Vagina (tissue), 2 donors: ENCODE data around the gene MEIS1. TPM values are rescaled to one million over a fixed set of nuclear protein-coding genes. Genes with fewer than 3 reads are reported as not detected.

Experiments used
- DNase-seq, 2 donors: peaks; one replicate each; pipeline ENCODE4 v3.0.0-alpha.2; 2017; ENCODE audit errors: extremely low spot score in 2 of 2
- H3K27ac ChIP-seq: fragments of 200-600 bp; sonication (generic); one replicate; pipeline ENCODE4 v1.5.1; 2019
- H3K27me3 ChIP-seq: fragments of 200-600 bp; sonication (generic); one replicate; pipeline ENCODE4 v1.5.1; 2019
- H3K36me3 ChIP-seq, 2 donors: fragments of 200-600 bp; sonication (generic); one replicate each; pipeline ENCODE4 v1.5.1; 2017 to 2019
- H3K4me1 ChIP-seq: fragments of 200-600 bp; sonication (generic); one replicate; pipeline ENCODE4 v1.5.1; 2019
- H3K4me3 ChIP-seq, 2 donors: fragments of 200-600 bp; sonication (generic); 1 replicate in 1 of 2; 2 replicates in 1 of 2; pipeline ENCODE4 v1.5.1; 2016 to 2019
- H3K9me3 ChIP-seq: fragments of 200-600 bp; sonication (generic); one replicate; pipeline ENCODE4 v1.5.1; 2019
- CTCF ChIP-seq, 3 experiments: fragments of 450-650 bp in 2 of 3; fragments of 200-600 bp in 1 of 3; sonication (generic) in 1 of 3; IDR thresholded peaks; one replicate each; pipeline ENCODE4 v1.5.1; 2017 to 2019; ENCODE audit warnings: antibody characterized with exemption in 3 of 3, mild to moderate bottlenecking in 2 of 3, moderate library complexity in 2 of 3
- POLR2A ChIP-seq, 2 donors: fragments of 450-650 bp; IDR thresholded peaks; one replicate each; pipeline ENCODE4 v1.6.1; 2017; ENCODE audit warnings: antibody characterized with exemption in 2 of 2, mild to moderate bottlenecking in 2 of 2, moderate library complexity in 2 of 2
- POLR2AphosphoS5 ChIP-seq, 2 donors: sonication (generic); formaldehyde crosslinking; IDR thresholded peaks; one replicate each; pipeline ENCODE4 v1.9.0; 2017; ENCODE audit warnings: antibody characterized with exemption in 2 of 2, mild to moderate bottlenecking in 2 of 2, low read depth in 1 of 2; ENCODE audit not compliant: insufficient read depth in 1 of 2
- intact Hi-C: fragments of 100-400 bp; cut with DNase I; formaldehyde crosslinking; loops from one replicate; pipeline ENCODE4 v1.15.1; 2023
- total RNA-seq: library from RNA; depleted of rRNA; stranded (reverse); fragments of >200 nt; gene quantifications from one replicate; pipeline ENCODE4 v1.2.3, GENCODE V29; 2016

Gene MEIS1
- total RNA-seq, 1 donor from 2014 or later: 80.5 TPM

- no peaks in the 10 kb centered on the region for H3K27me3 ChIP-seq
- H3K4me3 ChIP-seq: peak overlapping the region; percentile 45 to 54
- intact Hi-C loops: loop anchor here (10.0 kb wide), 1 partner anchor 276 kb away; no protein-coding TSS in a partner anchor
- DNase-seq: no peak
- H3K9me3 ChIP-seq: no peaks in the 10 kb centered on the region
- peak overlapping the region; percentile 95 for H3K27ac ChIP-seq
- TF ChIP-seq POLR2A (IDR thresholded peaks at IDR 0.05): no peak
- TF ChIP-seq POLR2AphosphoS5 (IDR thresholded peaks at IDR 0.05; ENCODE audit: insufficient read depth in 1 of 2, low read depth in 1 of 2): no peak
- TF ChIP-seq CTCF (IDR thresholded peaks at IDR 0.05): no peak
- no peaks in the 10 kb centered on the region for H3K36me3 ChIP-seq
- H3K4me1 ChIP-seq: peaks cover 6% of the 10 kb centered on the region
Measured at GRCh38 chr2:66580166-66581049, 145.5 kb downstream of the MEIS1 start.

- Histone ChIP-seq H3K36me3 (no peaks in the 10 kb centered on the region), H3K4me3 (peak overlapping the region; percentile 45 to 54), H3K27ac (peak overlapping the region; percentile 95), H3K9me3 (no peaks in the 10 kb centered on the region), H3K27me3 (no peaks in the 10 kb centered on the region), H3K4me1 (peaks cover 6% of the 10 kb centered on the region)
- no peak for DNase-seq
- TF ChIP-seq CTCF (IDR thresholded peaks at IDR 0.05) (no peak), POLR2A (IDR thresholded peaks at IDR 0.05) (peak in 1 of 2 donors; percentile 24), POLR2AphosphoS5 (IDR thresholded peaks at IDR 0.05; ENCODE audit: insufficient read depth in 1 of 2, low read depth in 1 of 2) (peak in 1 of 2 donors; percentile 64)
- intact Hi-C loops: loop anchor here (10.0 kb wide), 1 partner anchor 277 kb away; no protein-coding TSS in a partner anchor
Measured at GRCh38 chr2:66581339-66582103, 146.6 kb downstream of the MEIS1 start.

GRCh38 chr2:66582104-66582986 is 147.4 kb downstream of the MEIS1 start:
- TF ChIP-seq CTCF (IDR thresholded peaks at IDR 0.05) (no peak), POLR2A (IDR thresholded peaks at IDR 0.05) (no peak), POLR2AphosphoS5 (IDR thresholded peaks at IDR 0.05; ENCODE audit: insufficient read depth in 1 of 2, low read depth in 1 of 2) (no peak)
- Histone ChIP-seq H3K9me3 (no peaks in the 10 kb centered on the region), H3K4me3 (peak overlapping the region; percentile 45 to 54), H3K4me1 (peaks cover 2% of the 10 kb centered on the region), H3K27me3 (no peaks in the 10 kb centered on the region), H3K27ac (peak overlapping the region; percentile 95), H3K36me3 (no peaks in the 10 kb centered on the region)
- intact Hi-C loops: loop anchor here (10.0 kb wide), 1 partner anchor 278 kb away; no protein-coding TSS in a partner anchor
- DNase-seq: no peak

GRCh38 chr2:66582987-66583880 is 148.3 kb downstream of the MEIS1 start:
- H3K4me3 ChIP-seq: peak overlapping the region; percentile 45 to 54
- no peaks in the 10 kb centered on the region for H3K9me3 ChIP-seq
- intact Hi-C loops: loop anchor here (10.0 kb wide), 1 partner anchor 278 kb away; no protein-coding TSS in a partner anchor
- H3K27ac ChIP-seq: peak overlapping the region; percentile 95
- no peak for DNase-seq
- H3K36me3 ChIP-seq: no peaks in the 10 kb centered on the region
- TF ChIP-seq POLR2AphosphoS5 (IDR thresholded peaks at IDR 0.05; ENCODE audit: insufficient read depth in 1 of 2, low read depth in 1 of 2): peak in 1 of 2 donors; percentile 36
- no peak for TF ChIP-seq CTCF (IDR thresholded peaks at IDR 0.05)
- H3K27me3 ChIP-seq: no peaks in the 10 kb centered on the region
- no peaks in the 10 kb centered on the region for H3K4me1 ChIP-seq
